Measurements from ENCODE around the gene C4orf50. TPM values are rescaled to one million over a fixed set of nuclear protein-coding genes. Genes with fewer than 3 reads are reported as not detected.
"Not testable (repeated sequence)": the region's sequence is repeated elsewhere in the genome, so short reads cannot be mapped to it uniquely, and the experiment has no call there.

C4orf50 gene
- total and polyA plus RNA-seq, 4 experiments from 2014 or later: 0.02 to 0.26 (median 0.25) TPM; not detected in 1

- H3K27me3 Mint-ChIP-seq: peaks cover 16 to 18% of the 10 kb centered on the region in 2 donors
- H3K9me3 Mint-ChIP-seq: no peaks in the 10 kb centered on the region
- no peak overlapping the region for H3K4me3 Mint-ChIP-seq
- ChIA-PET CTCF (ENCODE audit: partially characterized antibody) (no interaction called here), POLR2A (ENCODE audit: partially characterized antibody) (no interaction called here)
- Histone ChIP-seq H3K9me3 (ENCODE audit: control insufficient read depth in 1 of 2, low read length in 2 of 2) (no peaks in the 10 kb centered on the region), H3K4me3 (ENCODE audit: low read length in 2 of 2) (no peak overlapping the region), H3K27me3 (ENCODE audit: insufficient read depth, low read length) (no peaks in the 10 kb centered on the region), H3K4me1 (ENCODE audit: insufficient read depth, low read length) (no peaks in the 10 kb centered on the region), H3K27ac (ENCODE audit: low read depth, low read length) (no peak overlapping the region), H3K36me3 (ENCODE audit: insufficient read depth, low read length) (no peaks in the 10 kb centered on the region)
- H3K36me3 Mint-ChIP-seq: no peaks in the 10 kb centered on the region
- peaks cover 0 to 5% (median 0%) of the 10 kb centered on the region in 4 donors for H3K4me1 Mint-ChIP-seq
- intact Hi-C loops (cut with micrococcal nuclease): no loop called here
- no peak for DNase-seq
- no peak overlapping the region for H3K27ac Mint-ChIP-seq
Measured at GRCh38 chr4:6008092-6008551, 10.1 kb downstream of the C4orf50 start.

GRCh38 chr4:6005175-6005574, 13.1 kb downstream of the C4orf50 start:
- Mint-ChIP-seq H3K36me3 (no peaks in the 10 kb centered on the region), H3K4me1 (peaks cover 0 to 5% (median 0%) of the 10 kb centered on the region in 4 donors), H3K27ac (no peak overlapping the region), H3K9me3 (no peaks in the 10 kb centered on the region), H3K4me3 (no peak overlapping the region), H3K27me3 (peaks cover 12 to 16% of the 10 kb centered on the region in 2 donors)
- Histone ChIP-seq H3K4me3 (ENCODE audit: low read length in 2 of 2) (no peak overlapping the region), H3K36me3 (ENCODE audit: insufficient read depth, low read length) (no peaks in the 10 kb centered on the region), H3K9me3 (ENCODE audit: control insufficient read depth in 1 of 2, low read length in 2 of 2) (no peaks in the 10 kb centered on the region), H3K27ac (ENCODE audit: low read depth, low read length) (no peak overlapping the region), H3K4me1 (ENCODE audit: insufficient read depth, low read length) (no peaks in the 10 kb centered on the region), H3K27me3 (ENCODE audit: insufficient read depth, low read length) (no peaks in the 10 kb centered on the region)
- no peak for DNase-seq
- ChIA-PET CTCF (ENCODE audit: partially characterized antibody) (no interaction called here), POLR2A (ENCODE audit: partially characterized antibody) (no interaction called here)
- intact Hi-C loops (cut with micrococcal nuclease): no loop called here

GRCh38 chr4:6003485-6003884, 14.7 kb downstream of the C4orf50 start:
- H3K27ac ChIP-seq (ENCODE audit: low read depth, low read length); intact Hi-C loops (cut with micrococcal nuclease); H3K27ac Mint-ChIP-seq; H3K27me3 ChIP-seq (ENCODE audit: insufficient read depth, low read length); H3K36me3 ChIP-seq (ENCODE audit: insufficient read depth, low read length); H3K27me3 Mint-ChIP-seq; H3K36me3 Mint-ChIP-seq; POLR2A ChIA-PET (ENCODE audit: partially characterized antibody); DNase-seq; H3K4me3 ChIP-seq (ENCODE audit: low read length in 2 of 2); H3K4me3 Mint-ChIP-seq; H3K4me1 ChIP-seq (ENCODE audit: insufficient read depth, low read length); H3K9me3 Mint-ChIP-seq; H3K4me1 Mint-ChIP-seq; H3K9me3 ChIP-seq (ENCODE audit: control insufficient read depth in 1 of 2, low read length in 2 of 2); CTCF ChIA-PET (ENCODE audit: partially characterized antibody): not testable (repeated sequence)

GRCh38 chr4:6002926-6003325, 15.3 kb downstream of the C4orf50 start:
- Histone ChIP-seq H3K27me3 (ENCODE audit: insufficient read depth, low read length) (no peaks in the 10 kb centered on the region), H3K4me1 (ENCODE audit: insufficient read depth, low read length) (no peaks in the 10 kb centered on the region), H3K36me3 (ENCODE audit: insufficient read depth, low read length) (no peaks in the 10 kb centered on the region), H3K4me3 (ENCODE audit: low read length in 2 of 2) (no peak overlapping the region), H3K9me3 (ENCODE audit: control insufficient read depth in 1 of 2, low read length in 2 of 2) (no peaks in the 10 kb centered on the region), H3K27ac (ENCODE audit: low read depth, low read length) (no peak overlapping the region)
- Mint-ChIP-seq H3K36me3 (no peaks in the 10 kb centered on the region), H3K9me3 (no peaks in the 10 kb centered on the region), H3K27me3 (peaks cover 4 to 11% of the 10 kb centered on the region in 2 donors), H3K4me1 (peaks cover 0 to 4% (median 0%) of the 10 kb centered on the region in 4 donors), H3K27ac (no peak overlapping the region), H3K4me3 (no peak overlapping the region)
- ChIA-PET POLR2A (ENCODE audit: partially characterized antibody) (no interaction called here), CTCF (ENCODE audit: partially characterized antibody) (interaction anchor here (1.1 kb wide), 1 partner anchor 324 kb away, joined by 3 read pairs; no protein-coding TSS in a partner anchor)
- intact Hi-C loops (cut with micrococcal nuclease): no loop called here
- DNase-seq: no peak

GRCh38 chr4:6002492-6002833, 15.8 kb downstream of the C4orf50 start:
- Mint-ChIP-seq H3K27me3 (peaks cover 4 to 10% of the 10 kb centered on the region in 2 donors), H3K27ac (no peak overlapping the region), H3K4me3 (no peak overlapping the region), H3K4me1 (peaks cover 0 to 4% (median 0%) of the 10 kb centered on the region in 4 donors), H3K9me3 (no peaks in the 10 kb centered on the region), H3K36me3 (no peaks in the 10 kb centered on the region)
- Histone ChIP-seq H3K27ac (ENCODE audit: low read depth, low read length) (no peak overlapping the region), H3K27me3 (ENCODE audit: insufficient read depth, low read length) (no peaks in the 10 kb centered on the region), H3K4me3 (ENCODE audit: low read length in 2 of 2) (no peak overlapping the region), H3K9me3 (ENCODE audit: control insufficient read depth in 1 of 2, low read length in 2 of 2) (no peaks in the 10 kb centered on the region), H3K36me3 (ENCODE audit: insufficient read depth, low read length) (no peaks in the 10 kb centered on the region), H3K4me1 (ENCODE audit: insufficient read depth, low read length) (no peaks in the 10 kb centered on the region)
- DNase-seq: no peak
- CTCF ChIA-PET (ENCODE audit: partially characterized antibody): interaction anchor here (1.1 kb wide), 1 partner anchor 325 kb away, joined by 3 read pairs; no protein-coding TSS in a partner anchor
- POLR2A ChIA-PET (ENCODE audit: partially characterized antibody): no interaction called here
- intact Hi-C loops (cut with micrococcal nuclease): no loop called here

- intact Hi-C loops (cut with micrococcal nuclease): no loop called here
- no peak for DNase-seq
- Histone ChIP-seq H3K4me3 (ENCODE audit: low read length in 2 of 2) (no peak overlapping the region), H3K27me3 (ENCODE audit: insufficient read depth, low read length) (no peaks in the 10 kb centered on the region), H3K36me3 (ENCODE audit: insufficient read depth, low read length) (no peaks in the 10 kb centered on the region), H3K27ac (ENCODE audit: low read depth, low read length) (no peak overlapping the region), H3K4me1 (ENCODE audit: insufficient read depth, low read length) (no peaks in the 10 kb centered on the region), H3K9me3 (ENCODE audit: control insufficient read depth in 1 of 2, low read length in 2 of 2) (no peaks in the 10 kb centered on the region)
- CTCF ChIA-PET (ENCODE audit: partially characterized antibody): interaction anchor here (1.1 to 7.0 kb wide), 2 partner anchors 325 to 328 kb away, joined by 3 to 104 read pairs; no protein-coding TSS in a partner anchor
- H3K4me3 Mint-ChIP-seq: no peak overlapping the region
- H3K27me3 Mint-ChIP-seq: peaks cover 2 to 6% of the 10 kb centered on the region in 2 donors
- H3K36me3 Mint-ChIP-seq: no peaks in the 10 kb centered on the region
- no peaks in the 10 kb centered on the region for H3K9me3 Mint-ChIP-seq
- POLR2A ChIA-PET (ENCODE audit: partially characterized antibody): no interaction called here
- H3K27ac Mint-ChIP-seq: no peak overlapping the region
- H3K4me1 Mint-ChIP-seq: peaks cover 0 to 3% (median 0%) of the 10 kb centered on the region in 4 donors
Measured at GRCh38 chr4:6001680-6002491, 16.3 kb downstream of the C4orf50 start.

GRCh38 chr4:5999830-6000365, 18.3 kb downstream of the C4orf50 start:
- Mint-ChIP-seq H3K9me3 (peaks cover 0 to 2% (median 0%) of the 10 kb centered on the region in 8 donors), H3K4me3 (no peak overlapping the region), H3K27ac (no peak overlapping the region)

More at GRCh38 chr4:5999830-6000365, 18.3 kb downstream of the C4orf50 start:
- ChIA-PET CTCF (ENCODE audit: partially characterized antibody) (interaction anchor here (0.6 to 7.0 kb wide), 8 partner anchors 8 to 330 kb away, joined by 3 to 104 read pairs (median 4); no protein-coding TSS in a partner anchor), POLR2A (ENCODE audit: partially characterized antibody) (no interaction called here)
- H3K9me3 ChIP-seq (ENCODE audit: control insufficient read depth in 1 of 2, low read length in 2 of 2): no peaks in the 10 kb centered on the region
- H3K27ac ChIP-seq (ENCODE audit: low read depth, low read length): no peak overlapping the region
- H3K36me3 ChIP-seq (ENCODE audit: insufficient read depth, low read length): no peaks in the 10 kb centered on the region
- Mint-ChIP-seq H3K27me3 (peaks cover 2 to 7% of the 10 kb centered on the region in 2 donors), H3K36me3 (no peaks in the 10 kb centered on the region), H3K4me1 (peaks cover 0 to 4% (median 1%) of the 10 kb centered on the region in 4 donors)
- no peak overlapping the region for H3K4me3 ChIP-seq (ENCODE audit: low read length in 2 of 2)
- no peak for DNase-seq
- H3K27me3 ChIP-seq (ENCODE audit: insufficient read depth, low read length): no peaks in the 10 kb centered on the region
- intact Hi-C loops (cut with micrococcal nuclease): no loop called here
- no peaks in the 10 kb centered on the region for H3K4me1 ChIP-seq (ENCODE audit: insufficient read depth, low read length)
